WI38 (cell line): Measurements from ENCODE around the gene ABCA10.

ENCODE experiments used
- H3K4me3 ChIP-seq: 2 replicates; pipeline ENCODE4 v1.5.1; 2011; ENCODE audit warnings: low read depth, mild to moderate bottlenecking, control low read depth, low read length
- TF ChIP-seq, protein P1 (sequence below): IDR thresholded peaks from 2 replicates; pipeline ENCODE4 v1.5.1; 2012; ENCODE audit warnings: low read depth, mild to moderate bottlenecking, control low read depth, low read length

ABCA10 gene

DNA sequence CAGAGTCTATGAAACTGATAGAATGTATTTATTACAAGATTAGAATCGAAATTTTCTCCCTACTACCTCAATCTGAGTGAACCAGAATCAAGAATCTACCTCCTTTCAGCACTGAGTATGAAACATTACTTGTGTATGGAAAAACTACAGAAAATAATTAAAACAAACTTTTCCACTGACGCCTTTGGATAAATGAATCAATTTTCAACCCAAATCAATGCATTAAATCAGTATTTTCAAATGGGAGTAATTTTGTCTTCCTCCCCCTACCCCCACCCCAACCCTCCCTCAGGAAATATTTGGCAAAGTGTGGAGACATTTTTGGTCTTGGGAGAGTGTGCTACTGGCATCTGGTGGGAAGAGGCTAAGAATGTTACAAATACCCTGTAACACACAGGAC, 7.8 kb upstream of the ABCA10 start:
- H3K4me3 ChIP-seq: no peak overlapping the region
- TF ChIP-seq, protein P1, sequence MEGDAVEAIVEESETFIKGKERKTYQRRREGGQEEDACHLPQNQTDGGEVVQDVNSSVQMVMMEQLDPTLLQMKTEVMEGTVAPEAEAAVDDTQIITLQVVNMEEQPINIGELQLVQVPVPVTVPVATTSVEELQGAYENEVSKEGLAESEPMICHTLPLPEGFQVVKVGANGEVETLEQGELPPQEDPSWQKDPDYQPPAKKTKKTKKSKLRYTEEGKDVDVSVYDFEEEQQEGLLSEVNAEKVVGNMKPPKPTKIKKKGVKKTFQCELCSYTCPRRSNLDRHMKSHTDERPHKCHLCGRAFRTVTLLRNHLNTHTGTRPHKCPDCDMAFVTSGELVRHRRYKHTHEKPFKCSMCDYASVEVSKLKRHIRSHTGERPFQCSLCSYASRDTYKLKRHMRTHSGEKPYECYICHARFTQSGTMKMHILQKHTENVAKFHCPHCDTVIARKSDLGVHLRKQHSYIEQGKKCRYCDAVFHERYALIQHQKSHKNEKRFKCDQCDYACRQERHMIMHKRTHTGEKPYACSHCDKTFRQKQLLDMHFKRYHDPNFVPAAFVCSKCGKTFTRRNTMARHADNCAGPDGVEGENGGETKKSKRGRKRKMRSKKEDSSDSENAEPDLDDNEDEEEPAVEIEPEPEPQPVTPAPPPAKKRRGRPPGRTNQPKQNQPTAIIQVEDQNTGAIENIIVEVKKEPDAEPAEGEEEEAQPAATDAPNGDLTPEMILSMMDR: no peak

DNA sequence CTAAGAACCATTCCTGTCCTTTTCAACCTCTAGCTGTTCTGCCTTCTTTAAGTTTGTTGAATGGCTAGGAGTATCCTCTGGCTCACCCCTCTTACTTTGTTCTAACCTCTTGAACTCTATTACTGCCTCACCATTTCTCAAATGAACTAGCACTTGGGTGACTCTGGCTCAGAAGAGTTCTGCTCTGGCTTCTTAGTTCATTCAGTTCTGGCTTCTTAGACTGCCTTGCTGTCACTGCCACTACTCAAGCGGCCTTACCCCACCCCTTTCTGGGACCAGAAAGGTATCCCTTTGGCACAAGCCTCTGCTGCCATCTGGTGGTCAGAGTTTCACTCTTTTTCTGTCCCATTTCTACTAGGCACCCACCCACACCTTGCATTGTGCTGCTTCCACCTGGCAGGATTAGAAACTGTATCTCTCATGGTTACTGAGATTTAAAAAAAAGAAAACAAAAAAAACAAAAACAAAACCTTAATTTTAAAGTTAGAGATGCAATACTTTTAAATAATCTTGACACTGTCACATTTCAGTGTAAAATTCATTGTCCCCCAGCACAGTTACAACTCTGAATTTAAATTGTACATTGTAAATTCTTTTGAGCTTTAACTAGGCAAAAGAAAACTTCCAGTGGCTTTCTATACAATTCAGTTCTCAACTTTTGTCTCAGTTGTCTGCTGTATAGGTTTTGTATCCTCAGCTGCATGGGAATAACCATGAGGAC, 6.9 kb upstream of the ABCA10 start:
- H3K4me3 ChIP-seq: no peak overlapping the region
- TF ChIP-seq, protein P1: peak; percentile 57

DNA sequence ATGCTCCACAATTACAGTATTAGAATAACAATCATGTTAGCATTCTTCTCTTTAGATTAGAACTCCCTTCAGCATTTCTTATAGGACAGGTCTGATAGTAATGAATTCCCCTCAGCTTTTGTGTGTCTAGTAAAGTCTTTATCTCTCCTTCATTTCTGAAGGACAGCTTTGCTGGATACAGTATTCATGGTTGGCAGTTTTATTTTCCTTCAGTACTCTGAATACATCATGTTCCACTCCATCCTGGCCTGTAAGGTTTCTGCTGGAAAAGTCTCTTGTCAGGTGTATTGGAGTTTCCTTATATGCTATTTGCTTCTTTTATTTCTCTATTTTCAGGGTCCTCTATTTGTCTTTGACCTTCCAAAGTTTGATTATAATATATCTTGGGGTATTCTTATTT, 4.0 kb upstream of the ABCA10 start:
- TF ChIP-seq, protein P1: no peak
- no peak overlapping the region for H3K4me3 ChIP-seq

DNA sequence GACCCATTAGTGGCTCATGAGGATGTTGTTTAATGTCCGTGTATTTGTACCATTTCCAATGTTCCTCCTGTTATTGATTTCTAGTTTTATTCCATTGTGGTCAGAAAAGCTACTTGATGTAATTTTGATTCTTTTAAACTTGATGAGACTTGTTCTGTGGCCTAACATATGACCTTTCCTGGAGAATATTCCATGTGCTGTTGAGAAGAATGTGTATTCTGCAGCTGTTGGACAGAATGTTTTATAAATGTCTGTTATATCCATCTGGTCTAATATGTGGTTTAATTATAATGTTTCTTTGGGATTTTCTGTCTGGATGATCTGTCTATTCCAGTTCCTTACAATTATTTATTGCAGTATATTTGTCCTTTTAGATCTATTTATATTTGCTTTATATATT, 2.9 kb upstream of the ABCA10 start:
- H3K4me3 ChIP-seq: no peak overlapping the region
- TF ChIP-seq, protein P1: no peak

DNA sequence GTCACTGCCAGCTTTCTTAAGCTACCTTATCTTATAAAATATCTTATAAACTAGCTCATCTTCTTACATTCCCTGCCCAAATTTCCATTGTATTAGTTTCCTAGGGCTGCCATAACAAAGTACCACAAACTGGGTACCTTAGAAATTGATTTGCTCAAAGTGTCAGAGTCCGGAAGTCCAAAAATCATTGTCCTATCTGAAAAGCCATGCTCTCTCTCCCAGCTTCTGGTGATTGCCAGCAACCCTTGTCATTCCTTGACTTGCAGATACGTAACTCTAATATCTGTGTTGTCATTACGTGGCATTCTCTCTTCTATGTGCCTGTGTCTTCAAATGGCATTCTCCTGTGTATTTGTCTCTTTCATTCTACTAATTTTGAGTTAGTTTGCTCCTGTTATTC, 2.3 kb upstream of the ABCA10 start:
- TF ChIP-seq, protein P1: no peak
- H3K4me3 ChIP-seq: no peak overlapping the region

DNA sequence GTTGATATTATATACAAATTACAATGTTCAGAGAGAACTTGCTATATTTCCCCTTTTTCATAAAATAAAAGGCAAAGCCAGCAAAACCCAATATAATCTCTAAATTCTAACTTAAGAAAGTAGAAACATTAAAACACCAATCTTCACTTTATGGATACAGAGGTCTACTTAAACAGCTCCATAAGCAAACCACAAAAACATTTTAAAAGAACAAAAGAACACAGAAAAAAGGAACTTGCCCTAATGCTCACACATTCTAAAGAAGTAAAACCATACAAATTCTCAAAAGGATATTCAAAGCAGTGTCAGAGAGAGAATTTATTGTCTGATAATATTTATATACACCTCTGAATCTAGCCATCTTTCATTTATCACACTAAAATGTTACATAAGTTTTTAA, 606 bp downstream of the ABCA10 start:
- H3K4me3 ChIP-seq: no peak overlapping the region
- TF ChIP-seq, protein P1: no peak

DNA sequence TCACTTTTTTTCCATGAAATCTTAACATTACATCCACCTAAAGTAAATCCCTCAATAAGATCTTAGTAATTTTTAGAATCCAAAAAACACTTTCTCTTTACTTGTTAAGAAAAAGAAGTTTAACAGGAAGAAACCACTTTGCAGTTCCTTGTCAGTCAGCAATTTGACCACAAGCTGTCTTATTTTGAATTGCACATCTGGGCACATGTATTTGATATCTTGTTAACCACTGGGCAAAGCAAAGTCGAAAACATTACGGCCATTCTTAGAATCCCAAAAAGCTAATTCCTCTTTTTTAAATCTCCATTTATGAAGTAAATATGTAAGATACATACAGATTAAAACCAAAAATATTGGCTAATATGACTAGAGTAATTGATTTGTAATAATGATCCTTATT, 1.1 kb downstream of the ABCA10 start:
- TF ChIP-seq, protein P1: no peak
- H3K4me3 ChIP-seq: no peak overlapping the region
